Stimulated activated CD4-positive, alpha-beta T cell treated with anti-CD3 and anti-CD28 coated beads, Interleukin-12 subunit alpha, Interleukin-12 subunit beta, amount 100 ng/mL, for 48 hours (primary cell): ENCODE results near the gene UCP2.

ENCODE experiments used
- DNase-seq, 3 donors: peaks; one replicate each; pipeline ENCODE4 v3.0.0-alpha.2; 2020; ENCODE audit warnings: low read depth in 2 of 3, low spot score in 1 of 3

Gene UCP2

GRCh38 chr11:73972620-73973449 lies 9.8 kb downstream of the UCP2 start:
- no peak for DNase-seq

- DNase-seq = no peak
Observed at GRCh38 chr11:73972187-73972586, 10.5 kb downstream of the UCP2 start.

GRCh38 chr11:73971175-73971719 lies 11.4 kb downstream of the UCP2 start:
- no peak for DNase-seq

GRCh38 chr11:73969991-73970800 lies 12.4 kb downstream of the UCP2 start:
- no peak for DNase-seq

GRCh38 chr11:73969091-73969490 lies 13.6 kb downstream of the UCP2 start:
- no peak for DNase-seq

- DNase-seq = no peak
Observed at GRCh38 chr11:73968356-73968966, 14.2 kb downstream of the UCP2 start.

- DNase-seq = no peak
Observed at GRCh38 chr11:73965764-73966121, 16.9 kb downstream of the UCP2 start.

GRCh38 chr11:73965076-73965763 lies 17.4 kb downstream of the UCP2 start:
- no peak for DNase-seq

GRCh38 chr11:73963861-73964260 lies 18.8 kb downstream of the UCP2 start:
- no peak for DNase-seq

- no peak for DNase-seq
Observed at GRCh38 chr11:73962101-73962705, 20.4 kb downstream of the UCP2 start.

GRCh38 chr11:73961321-73961720 lies 21.3 kb downstream of the UCP2 start:
- DNase-seq = no peak

GRCh38 chr11:73958521-73959141 lies 24.0 kb downstream of the UCP2 start:
- DNase-seq = no peak

GRCh38 chr11:73957654-73958361 lies 24.8 kb downstream of the UCP2 start:
- no peak for DNase-seq

- DNase-seq = no peak
Observed at GRCh38 chr11:73956876-73957653, 25.6 kb downstream of the UCP2 start.

- no peak for DNase-seq
Observed at GRCh38 chr11:73951797-73952196, 30.8 kb downstream of the UCP2 start.

- DNase-seq = no peak
Observed at GRCh38 chr11:73950869-73951710, 31.6 kb downstream of the UCP2 start, which contains the start of gene DNAJB13. Gene DNAJB13 (plus strand): TSS chr11:73951026. CDS start chr11:73951070, 44 bp downstream.

GRCh38 chr11:73949912-73950311 lies 32.7 kb downstream of the UCP2 start:
- DNase-seq = no peak

- no peak for DNase-seq
Observed at GRCh38 chr11:73949246-73949645, 33.4 kb downstream of the UCP2 start.
